ENCODE data around the gene CPS1.

DNA sequence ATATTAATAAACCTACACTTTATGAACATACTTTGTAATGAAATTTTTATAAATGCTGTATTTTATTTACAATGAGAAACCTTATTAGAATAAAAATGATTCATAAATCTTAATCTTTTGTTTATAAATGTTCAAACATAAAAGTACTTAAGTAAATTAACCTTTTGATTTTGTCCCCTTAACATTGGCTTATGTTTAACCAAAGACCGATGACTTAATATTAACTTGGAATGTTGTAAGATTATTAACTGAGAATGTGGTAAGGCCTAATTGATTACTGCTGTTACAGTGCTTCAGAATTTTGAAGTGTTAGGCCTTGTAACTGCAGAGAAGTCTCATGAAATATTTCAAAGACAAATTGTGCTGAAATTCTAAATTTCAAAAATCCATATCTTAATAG lies 5.7 kb downstream of the CPS1 start:
- TF ChIP-seq HMGA2 (CRISPR knock-in tag; IDR thresholded peaks at IDR 0.05) (no peak), TEAD1 (CRISPR knock-in tag; IDR thresholded peaks at IDR 0.05) (no peak), FOXJ3 (CRISPR knock-in tag; IDR thresholded peaks at IDR 0.05; ENCODE audit: borderline replicate concordance) (no peak), TEAD4 (CRISPR knock-in tag; IDR thresholded peaks at IDR 0.05) (no peak), ETV6 (CRISPR knock-in tag; IDR thresholded peaks at IDR 0.05) (no peak), SP1 (CRISPR knock-in tag; conservative IDR thresholded peaks at IDR 0.05) (no peak), NFATC4 (CRISPR knock-in tag; IDR thresholded peaks at IDR 0.05) (no peak), ZSCAN18 (CRISPR knock-in tag; IDR thresholded peaks at IDR 0.05) (no peak), ZNF416 (CRISPR knock-in tag; IDR thresholded peaks at IDR 0.05) (no peak), MXD4 (CRISPR knock-in tag; IDR thresholded peaks at IDR 0.05; ENCODE audit: borderline replicate concordance) (no peak)
- TF ChIP-seq, protein P1, sequence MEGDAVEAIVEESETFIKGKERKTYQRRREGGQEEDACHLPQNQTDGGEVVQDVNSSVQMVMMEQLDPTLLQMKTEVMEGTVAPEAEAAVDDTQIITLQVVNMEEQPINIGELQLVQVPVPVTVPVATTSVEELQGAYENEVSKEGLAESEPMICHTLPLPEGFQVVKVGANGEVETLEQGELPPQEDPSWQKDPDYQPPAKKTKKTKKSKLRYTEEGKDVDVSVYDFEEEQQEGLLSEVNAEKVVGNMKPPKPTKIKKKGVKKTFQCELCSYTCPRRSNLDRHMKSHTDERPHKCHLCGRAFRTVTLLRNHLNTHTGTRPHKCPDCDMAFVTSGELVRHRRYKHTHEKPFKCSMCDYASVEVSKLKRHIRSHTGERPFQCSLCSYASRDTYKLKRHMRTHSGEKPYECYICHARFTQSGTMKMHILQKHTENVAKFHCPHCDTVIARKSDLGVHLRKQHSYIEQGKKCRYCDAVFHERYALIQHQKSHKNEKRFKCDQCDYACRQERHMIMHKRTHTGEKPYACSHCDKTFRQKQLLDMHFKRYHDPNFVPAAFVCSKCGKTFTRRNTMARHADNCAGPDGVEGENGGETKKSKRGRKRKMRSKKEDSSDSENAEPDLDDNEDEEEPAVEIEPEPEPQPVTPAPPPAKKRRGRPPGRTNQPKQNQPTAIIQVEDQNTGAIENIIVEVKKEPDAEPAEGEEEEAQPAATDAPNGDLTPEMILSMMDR (IDR thresholded peaks at IDR 0.05), result no peak
- TF ChIP-seq, protein P2, sequence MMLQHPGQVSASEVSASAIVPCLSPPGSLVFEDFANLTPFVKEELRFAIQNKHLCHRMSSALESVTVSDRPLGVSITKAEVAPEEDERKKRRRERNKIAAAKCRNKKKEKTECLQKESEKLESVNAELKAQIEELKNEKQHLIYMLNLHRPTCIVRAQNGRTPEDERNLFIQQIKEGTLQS (CRISPR knock-in tag; conservative IDR thresholded peaks at IDR 0.05), result no peak
- TF ChIP-seq, protein P3, sequence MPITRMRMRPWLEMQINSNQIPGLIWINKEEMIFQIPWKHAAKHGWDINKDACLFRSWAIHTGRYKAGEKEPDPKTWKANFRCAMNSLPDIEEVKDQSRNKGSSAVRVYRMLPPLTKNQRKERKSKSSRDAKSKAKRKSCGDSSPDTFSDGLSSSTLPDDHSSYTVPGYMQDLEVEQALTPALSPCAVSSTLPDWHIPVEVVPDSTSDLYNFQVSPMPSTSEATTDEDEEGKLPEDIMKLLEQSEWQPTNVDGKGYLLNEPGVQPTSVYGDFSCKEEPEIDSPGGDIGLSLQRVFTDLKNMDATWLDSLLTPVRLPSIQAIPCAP (CRISPR knock-in tag; IDR thresholded peaks at IDR 0.05), result no peak
- TF ChIP-seq, protein P4, sequence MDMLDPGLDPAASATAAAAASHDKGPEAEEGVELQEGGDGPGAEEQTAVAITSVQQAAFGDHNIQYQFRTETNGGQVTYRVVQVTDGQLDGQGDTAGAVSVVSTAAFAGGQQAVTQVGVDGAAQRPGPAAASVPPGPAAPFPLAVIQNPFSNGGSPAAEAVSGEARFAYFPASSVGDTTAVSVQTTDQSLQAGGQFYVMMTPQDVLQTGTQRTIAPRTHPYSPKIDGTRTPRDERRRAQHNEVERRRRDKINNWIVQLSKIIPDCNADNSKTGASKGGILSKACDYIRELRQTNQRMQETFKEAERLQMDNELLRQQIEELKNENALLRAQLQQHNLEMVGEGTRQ (CRISPR knock-in tag; IDR thresholded peaks at IDR 0.05), result no peak
